ENCODE data around the gene SRGAP1.

Gene SRGAP1

DNA sequence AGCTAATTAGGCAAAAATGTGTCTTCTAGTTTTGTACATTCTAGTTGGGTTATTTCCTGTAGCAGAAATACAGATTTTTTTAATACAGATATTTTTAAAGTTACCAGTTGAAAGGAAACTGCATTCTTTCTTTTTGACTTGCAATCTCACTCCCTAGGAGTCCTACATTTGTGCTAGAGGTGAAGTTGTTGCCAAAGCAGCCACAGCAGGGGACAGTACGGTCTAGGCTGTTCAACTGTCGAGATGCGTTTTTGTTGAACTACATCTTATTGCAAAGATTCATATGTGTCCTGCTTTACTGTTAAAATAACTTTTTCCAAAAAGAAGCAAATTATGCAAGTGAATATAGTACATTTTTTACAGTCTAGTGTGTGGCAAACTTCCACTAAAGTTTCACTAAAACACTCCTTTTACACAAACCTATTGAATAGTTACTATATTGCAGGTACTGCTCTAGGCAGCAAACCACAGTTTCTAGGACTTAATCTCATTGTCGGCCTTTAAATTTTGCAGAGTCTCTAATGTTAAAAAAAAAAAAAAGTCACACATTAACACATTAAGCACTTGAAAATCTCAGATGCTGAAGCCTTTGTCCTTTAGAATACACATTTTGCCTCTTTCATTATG lies 30.2 kb upstream of the SRGAP1 start:
- Histone ChIP-seq H2AFZ (ENCODE audit: low read depth, low read length) (no peak overlapping the region), H4K20me1 (ENCODE audit: insufficient read depth, low read length) (no peaks in the 10 kb centered on the region), H3K4me2 (ENCODE audit: insufficient read depth, low read length) (no peak overlapping the region), H3K27ac (ENCODE audit: low read length) (no peak overlapping the region), H3K36me3 (ENCODE audit: insufficient read depth, low read length) (peaks cover 4% of the 10 kb centered on the region), H3K4me3 (ENCODE audit: low read depth in 1 of 2, low read length in 2 of 2) (no peak overlapping the region), H3K4me1 (ENCODE audit: insufficient read depth, low read length) (no peaks in the 10 kb centered on the region), H3K27me3 (ENCODE audit: insufficient read depth, low read length, poor library complexity) (no peaks in the 10 kb centered on the region), H3K9me3 (ENCODE audit: insufficient read depth, low read length, severe bottlenecking) (no peaks in the 10 kb centered on the region), H3K9ac (ENCODE audit: low read depth, low read length) (no peak overlapping the region), H3K79me2 (ENCODE audit: insufficient read depth, low read length) (no peaks in the 10 kb centered on the region)
- TF ChIP-seq, protein P1, sequence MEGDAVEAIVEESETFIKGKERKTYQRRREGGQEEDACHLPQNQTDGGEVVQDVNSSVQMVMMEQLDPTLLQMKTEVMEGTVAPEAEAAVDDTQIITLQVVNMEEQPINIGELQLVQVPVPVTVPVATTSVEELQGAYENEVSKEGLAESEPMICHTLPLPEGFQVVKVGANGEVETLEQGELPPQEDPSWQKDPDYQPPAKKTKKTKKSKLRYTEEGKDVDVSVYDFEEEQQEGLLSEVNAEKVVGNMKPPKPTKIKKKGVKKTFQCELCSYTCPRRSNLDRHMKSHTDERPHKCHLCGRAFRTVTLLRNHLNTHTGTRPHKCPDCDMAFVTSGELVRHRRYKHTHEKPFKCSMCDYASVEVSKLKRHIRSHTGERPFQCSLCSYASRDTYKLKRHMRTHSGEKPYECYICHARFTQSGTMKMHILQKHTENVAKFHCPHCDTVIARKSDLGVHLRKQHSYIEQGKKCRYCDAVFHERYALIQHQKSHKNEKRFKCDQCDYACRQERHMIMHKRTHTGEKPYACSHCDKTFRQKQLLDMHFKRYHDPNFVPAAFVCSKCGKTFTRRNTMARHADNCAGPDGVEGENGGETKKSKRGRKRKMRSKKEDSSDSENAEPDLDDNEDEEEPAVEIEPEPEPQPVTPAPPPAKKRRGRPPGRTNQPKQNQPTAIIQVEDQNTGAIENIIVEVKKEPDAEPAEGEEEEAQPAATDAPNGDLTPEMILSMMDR (IDR thresholded peaks at IDR 0.05; ENCODE audit: borderline replicate concordance, extremely low read depth, low read length, poor library complexity, severe bottlenecking) = no peak
- no peak for TF ChIP-seq EZH2 (IDR thresholded peaks at IDR 0.05; ENCODE audit: borderline replicate concordance, low read depth, low read length, severe bottlenecking)
- no peak for DNase-seq
- no peak for ATAC-seq (ENCODE audit: insufficient read depth, low read depth)

DNA sequence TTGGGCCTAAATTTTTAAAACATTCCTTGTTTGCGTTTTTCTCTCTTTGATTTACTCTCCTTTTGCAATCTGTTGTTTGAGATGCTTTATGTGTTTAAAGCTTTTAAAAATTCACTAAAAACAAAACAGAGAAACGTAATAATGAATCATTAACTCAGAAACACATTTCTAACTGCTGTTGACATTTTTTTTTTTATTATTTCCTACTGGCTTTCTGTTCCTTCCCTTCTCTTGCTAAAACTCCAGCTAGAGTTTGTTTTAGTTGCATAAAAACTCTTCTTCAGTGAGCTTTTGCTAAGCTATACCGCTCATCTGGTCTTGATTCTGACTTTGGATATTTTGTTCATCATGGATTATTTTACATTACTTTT lies 29.0 kb upstream of the SRGAP1 start:
- Histone ChIP-seq H3K4me1 (ENCODE audit: insufficient read depth, low read length) (no peaks in the 10 kb centered on the region), H3K4me3 (ENCODE audit: low read depth in 1 of 2, low read length in 2 of 2) (no peak overlapping the region), H2AFZ (ENCODE audit: low read depth, low read length) (no peak overlapping the region), H3K27ac (ENCODE audit: low read length) (no peak overlapping the region), H3K9me3 (ENCODE audit: insufficient read depth, low read length, severe bottlenecking) (no peaks in the 10 kb centered on the region), H3K79me2 (ENCODE audit: insufficient read depth, low read length) (no peaks in the 10 kb centered on the region), H3K9ac (ENCODE audit: low read depth, low read length) (no peak overlapping the region), H3K27me3 (ENCODE audit: insufficient read depth, low read length, poor library complexity) (no peaks in the 10 kb centered on the region), H4K20me1 (ENCODE audit: insufficient read depth, low read length) (no peaks in the 10 kb centered on the region), H3K36me3 (ENCODE audit: insufficient read depth, low read length) (no peaks in the 10 kb centered on the region), H3K4me2 (ENCODE audit: insufficient read depth, low read length) (no peak overlapping the region)
- ATAC-seq (ENCODE audit: insufficient read depth, low read depth) = no peak
- DNase-seq = no peak
- TF ChIP-seq, protein P1 (IDR thresholded peaks at IDR 0.05; ENCODE audit: borderline replicate concordance, extremely low read depth, low read length, poor library complexity, severe bottlenecking) = no peak
- TF ChIP-seq EZH2 (IDR thresholded peaks at IDR 0.05; ENCODE audit: borderline replicate concordance, low read depth, low read length, severe bottlenecking) = no peak

DNA sequence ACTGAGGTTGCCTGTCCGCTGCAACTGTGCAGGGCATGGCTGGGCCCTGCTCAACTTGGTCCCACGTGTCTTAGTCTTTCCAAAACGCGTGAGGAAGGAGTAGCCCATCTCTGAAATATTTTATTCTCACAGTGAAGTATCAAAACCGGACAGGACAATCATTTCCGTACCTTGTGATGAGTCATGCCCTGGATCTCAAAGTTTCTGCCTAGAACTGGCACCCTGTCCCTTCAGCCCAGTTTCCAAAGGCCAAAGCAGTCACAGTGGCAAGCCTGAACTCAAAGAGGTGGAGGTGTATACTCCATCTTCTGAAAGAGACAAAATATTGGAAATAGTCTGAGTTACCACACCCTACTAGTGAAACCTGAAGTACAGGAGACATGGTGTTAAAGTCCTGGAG lies 28.5 kb upstream of the SRGAP1 start:
- Histone ChIP-seq H3K36me3 (ENCODE audit: insufficient read depth, low read length) (no peaks in the 10 kb centered on the region), H3K79me2 (ENCODE audit: insufficient read depth, low read length) (no peaks in the 10 kb centered on the region), H3K9me3 (ENCODE audit: insufficient read depth, low read length, severe bottlenecking) (no peaks in the 10 kb centered on the region), H3K4me2 (ENCODE audit: insufficient read depth, low read length) (no peak overlapping the region), H3K27me3 (ENCODE audit: insufficient read depth, low read length, poor library complexity) (no peaks in the 10 kb centered on the region), H2AFZ (ENCODE audit: low read depth, low read length) (no peak overlapping the region), H3K4me1 (ENCODE audit: insufficient read depth, low read length) (no peaks in the 10 kb centered on the region), H3K4me3 (ENCODE audit: low read depth in 1 of 2, low read length in 2 of 2) (no peak overlapping the region), H3K27ac (ENCODE audit: low read length) (no peak overlapping the region), H3K9ac (ENCODE audit: low read depth, low read length) (no peak overlapping the region), H4K20me1 (ENCODE audit: insufficient read depth, low read length) (no peaks in the 10 kb centered on the region)
- ATAC-seq (ENCODE audit: insufficient read depth, low read depth) (no peak), DNase-seq (no peak)
- TF ChIP-seq EZH2 (IDR thresholded peaks at IDR 0.05; ENCODE audit: borderline replicate concordance, low read depth, low read length, severe bottlenecking) = no peak
- TF ChIP-seq, protein P1 (IDR thresholded peaks at IDR 0.05; ENCODE audit: borderline replicate concordance, extremely low read depth, low read length, poor library complexity, severe bottlenecking) = no peak

Data from DND-41 (cell line).